ENCODE measurements around the gene DPEP2. TPM values are rescaled to one million over a fixed set of nuclear protein-coding genes. Genes with fewer than 3 reads are reported as not detected.

DPEP2 gene
- total and polyA plus RNA-seq, 10 of the 15 experiments (the other 5 are each of a cell fraction or from before 2014, with no cell fraction given), result 0.04 to 4.0 (median 2.1) TPM

DNA sequence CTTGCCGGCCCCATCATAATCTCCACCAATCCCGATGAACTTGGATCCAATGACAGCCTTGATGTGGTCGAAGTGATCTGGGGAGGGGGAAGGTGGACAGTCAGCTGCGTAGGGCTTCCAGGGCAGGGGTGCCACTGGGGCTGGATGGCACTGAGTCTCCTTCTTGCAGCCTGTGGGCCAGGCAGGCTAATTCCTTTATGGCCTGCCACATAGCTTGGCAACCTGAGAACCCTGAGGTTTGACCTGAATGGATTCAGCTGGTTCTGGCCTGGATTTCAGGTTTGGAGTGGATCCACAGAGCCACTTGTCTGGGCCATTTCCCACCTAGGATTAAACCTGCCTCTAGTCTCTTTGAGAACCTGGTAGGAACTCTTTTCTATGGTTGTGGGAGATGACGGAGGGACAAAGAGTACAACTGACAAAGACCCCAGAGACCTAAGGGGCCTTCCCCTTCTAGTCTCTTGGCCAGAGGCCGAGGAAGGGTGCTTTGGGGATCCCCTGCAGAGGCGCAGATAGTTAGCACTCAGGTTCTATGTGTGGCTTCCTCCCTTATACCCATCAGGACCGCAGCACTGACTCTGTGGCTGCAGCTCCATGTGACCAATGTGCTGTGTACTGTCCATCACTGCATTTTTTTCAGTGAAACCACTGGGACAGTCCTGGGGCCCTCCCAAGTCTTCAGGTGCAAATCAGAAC lies 9.8 kb downstream of the DPEP2 start:
- BruUV-seq (replicated peaks), result no TSS peak
- H4K20me1 ChIP-seq (ENCODE audit: control insufficient read depth, insufficient read depth), result no peaks in the 10 kb centered on the region
- no peak for DNase-seq (ENCODE audit: low read depth, low spot score)
- ChIA-PET POLR2A (interaction anchor here (1.4 to 1.5 kb wide), 2 partner anchors 24 to 85 kb away, joined by 5 to 6 read pairs; no protein-coding TSS in a partner anchor), SMC1A (ENCODE audit: uncharacterized antibody, unreplicated experiment) (interaction anchor here (1.1 kb wide), 1 partner anchor 49 kb away, joined by 3 read pairs; no protein-coding TSS in a partner anchor), CTCF (interaction anchor here (0.9 to 1.3 kb wide), 5 partner anchors 33 to 239 kb away, joined by 4 to 7 read pairs (median 4); partner anchors contain the start of genes DDX28 and DUS2), RAD21 (ENCODE audit: unreplicated experiment) (interaction anchor here (0.8 to 2.1 kb wide), 3 partner anchors 23 to 51 kb away, joined by 3 to 6 read pairs (median 4); partner anchors contain the start of genes DDX28 and DUS2)
- H3K4me1 ChIP-seq (ENCODE audit: control insufficient read depth, insufficient read depth, low read length), result peaks cover 42% of the 10 kb centered on the region
- intact Hi-C loops (cut with micrococcal nuclease; ENCODE audit: unreplicated experiment), result no loop called here
- in situ Hi-C loops (cut with MboI), result loop anchor here (5.0 kb wide), 1 partner anchor 238 kb away; no protein-coding TSS in a partner anchor
- WGBS (ENCODE audit: insufficient coverage, insufficient replicate concordance, low lambda C conversion rate, missing lambda C conversion rate), result 37% methylated on average over 8 of the region's 8 CpGs
- no peak overlapping the region for H3K9ac ChIP-seq (ENCODE audit: control insufficient read depth, insufficient read depth, low read length)
- ATAC-seq, result peak; percentile 42
- H3K36me3 ChIP-seq (ENCODE audit: control insufficient read depth in 2 of 2, insufficient read depth in 2 of 2, low read length in 1 of 2), result no peaks in the 10 kb centered on the region
- no peaks in the 10 kb centered on the region for H3K27me3 ChIP-seq (replicated peaks in 1 of 2; ENCODE audit: control insufficient read depth in 2 of 2, insufficient read depth in 2 of 2, low read length in 1 of 2)
- H3K4me2 ChIP-seq (ENCODE audit: control insufficient read depth, insufficient read depth), result peak overlapping the region; percentile 27
- no peak overlapping the region for H3K4me3 ChIP-seq
- no peak for FAIRE-seq
- H3K79me2 ChIP-seq (ENCODE audit: control insufficient read depth, insufficient read depth, low read length), result no peaks in the 10 kb centered on the region
- no peak overlapping the region for H2AFZ ChIP-seq (ENCODE audit: control insufficient read depth, low read depth, low read length)
- H3K27ac ChIP-seq (ENCODE audit: control insufficient read depth, insufficient read depth), result no peak overlapping the region
- H3K9me3 ChIP-seq (replicated peaks; ENCODE audit: control insufficient read depth, insufficient read depth, low read length), result no peaks in the 10 kb centered on the region
- TF ChIP-seq, protein P1, sequence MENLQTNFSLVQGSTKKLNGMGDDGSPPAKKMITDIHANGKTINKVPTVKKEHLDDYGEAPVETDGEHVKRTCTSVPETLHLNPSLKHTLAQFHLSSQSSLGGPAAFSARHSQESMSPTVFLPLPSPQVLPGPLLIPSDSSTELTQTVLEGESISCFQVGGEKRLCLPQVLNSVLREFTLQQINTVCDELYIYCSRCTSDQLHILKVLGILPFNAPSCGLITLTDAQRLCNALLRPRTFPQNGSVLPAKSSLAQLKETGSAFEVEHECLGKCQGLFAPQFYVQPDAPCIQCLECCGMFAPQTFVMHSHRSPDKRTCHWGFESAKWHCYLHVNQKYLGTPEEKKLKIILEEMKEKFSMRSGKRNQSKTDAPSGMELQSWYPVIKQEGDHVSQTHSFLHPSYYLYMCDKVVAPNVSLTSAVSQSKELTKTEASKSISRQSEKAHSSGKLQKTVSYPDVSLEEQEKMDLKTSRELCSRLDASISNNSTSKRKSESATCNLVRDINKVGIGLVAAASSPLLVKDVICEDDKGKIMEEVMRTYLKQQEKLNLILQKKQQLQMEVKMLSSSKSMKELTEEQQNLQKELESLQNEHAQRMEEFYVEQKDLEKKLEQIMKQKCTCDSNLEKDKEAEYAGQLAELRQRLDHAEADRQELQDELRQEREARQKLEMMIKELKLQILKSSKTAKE (IDR thresholded peaks at IDR 0.05; ENCODE audit: low read depth, poor library complexity, severe bottlenecking), result peak; percentile 23
- TF ChIP-seq RUNX3 (IDR thresholded peaks at IDR 0.05; ENCODE audit: low read length), result peak; percentile 78
- TF ChIP-seq, protein P2, sequence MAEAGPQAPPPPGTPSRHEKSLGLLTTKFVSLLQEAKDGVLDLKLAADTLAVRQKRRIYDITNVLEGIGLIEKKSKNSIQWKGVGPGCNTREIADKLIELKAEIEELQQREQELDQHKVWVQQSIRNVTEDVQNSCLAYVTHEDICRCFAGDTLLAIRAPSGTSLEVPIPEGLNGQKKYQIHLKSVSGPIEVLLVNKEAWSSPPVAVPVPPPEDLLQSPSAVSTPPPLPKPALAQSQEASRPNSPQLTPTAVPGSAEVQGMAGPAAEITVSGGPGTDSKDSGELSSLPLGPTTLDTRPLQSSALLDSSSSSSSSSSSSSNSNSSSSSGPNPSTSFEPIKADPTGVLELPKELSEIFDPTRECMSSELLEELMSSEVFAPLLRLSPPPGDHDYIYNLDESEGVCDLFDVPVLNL (IDR thresholded peaks at IDR 0.05; ENCODE audit: low read depth, low read length), result no peak
- peak; percentile 17; the same call in 1 of the 2 replicates for TF ChIP-seq CREB1 (IDR thresholded peaks at IDR 0.05; ENCODE audit: low read depth)
- no peak for TF ChIP-seq SREBF1 (IDR thresholded peaks at IDR 0.05; ENCODE audit: low read length)
- peak in 1 of 2 experiments; percentile 23; a peak in 2 of 4 replicates for TF ChIP-seq IKZF2 (IDR thresholded peaks at IDR 0.05)
- peak; percentile 63 for TF ChIP-seq RELA (IDR thresholded peaks at IDR 0.05; ENCODE audit: borderline replicate concordance, partially characterized antibody)
- 0 out of 2 replicates have a peak, but pooled peaks have one; percentile 33 for TF ChIP-seq ATF7 (IDR thresholded peaks at IDR 0.05; ENCODE audit: low read depth)
- TF ChIP-seq BHLHE40 (IDR thresholded peaks at IDR 0.05; ENCODE audit: borderline replicate concordance in 1 of 2, low read depth in 2 of 2, low read length in 1 of 2), result peak; percentile 33 to 73; a peak in 1 of 4 replicates
- peak; percentile 70; the same call in 1 of the 2 replicates for TF ChIP-seq ZNF384 (IDR thresholded peaks at IDR 0.05; ENCODE audit: borderline replicate concordance, low read depth, low read length)
- TF ChIP-seq PKNOX1 (IDR thresholded peaks at IDR 0.05), result peak; percentile 72; the same call in 1 of the 2 replicates
- 0 out of 2 replicates have a peak, but pooled peaks have one; percentile 19 for TF ChIP-seq MEF2A (IDR thresholded peaks at IDR 0.05; ENCODE audit: insufficient read depth, low read depth, low read length)
- no peak for TF ChIP-seq SMAD1 (IDR thresholded peaks at IDR 0.05; ENCODE audit: low read depth, partially characterized antibody)
- no peak for TF ChIP-seq SRF (IDR thresholded peaks at IDR 0.05; ENCODE audit: low read depth in 2 of 2, low read length in 2 of 2)
- no peak for TF ChIP-seq ETV6 (conservative IDR thresholded peaks at IDR 0.05 in 1 of 2, IDR thresholded peaks at IDR 0.05 in 1 of 2; ENCODE audit: borderline replicate concordance in 1 of 2, low read depth in 1 of 2)
- no peak for TF ChIP-seq SMAD5 (IDR thresholded peaks at IDR 0.05; ENCODE audit: low read depth)
- TF ChIP-seq MXI1 (IDR thresholded peaks at IDR 0.05; ENCODE audit: low read depth, low read length), result 0 out of 2 replicates have a peak, but pooled peaks have one; percentile 35

Data from GM12878 (cell line).